ENCODE data around the gene CYP2C19. TPM values are rescaled to one million over a fixed set of nuclear protein-coding genes. Genes with fewer than 3 reads are reported as not detected.

Gene CYP2C19
- total and polyA plus RNA-seq, 9 of the 15 experiments (the other 6 are each of a cell fraction or from before 2014, with no cell fraction given): not detected

- CTCF ChIA-PET (ENCODE audit: low intra/inter-chr PET ratio): no interaction called here
- Histone ChIP-seq H3K4me1 (replicated peaks in 1 of 2; ENCODE audit: control insufficient read depth in 2 of 2, insufficient read depth in 2 of 2, low read length in 2 of 2) (no peaks in the 10 kb centered on the region), H3K4me2 (ENCODE audit: insufficient read depth, low read length) (no peak overlapping the region), H3K9me1 (ENCODE audit: control insufficient read depth, insufficient read depth, low read length) (no peaks in the 10 kb centered on the region), H3K27me3 (ENCODE audit: control insufficient read depth in 2 of 2, insufficient read depth in 2 of 2, low read length in 2 of 2) (no peaks in the 10 kb centered on the region), H3K36me3 (ENCODE audit: control insufficient read depth, insufficient read depth, low read length) (no peaks in the 10 kb centered on the region), H4K20me1 (replicated peaks; ENCODE audit: control insufficient read depth, insufficient read depth, low read length) (no peaks in the 10 kb centered on the region), H3K27ac (ENCODE audit: extremely low read depth, low read depth, low read length) (no peak overlapping the region), H3K9me3 (replicated peaks; ENCODE audit: control insufficient read depth, insufficient read depth, low read depth, low read length) (no peaks in the 10 kb centered on the region), H3K79me2 (ENCODE audit: control insufficient read depth, insufficient read depth, low read length) (no peaks in the 10 kb centered on the region), H3K4me3 (no peak overlapping the region), H3K9ac (ENCODE audit: insufficient read depth in 1 of 2, low read depth in 2 of 2, low read length in 2 of 2) (no peak overlapping the region), H2AFZ (ENCODE audit: low read depth, low read length) (no peak overlapping the region)
- 5% methylated on average over 2 of the region's 4 CpGs for WGBS (ENCODE audit: insufficient coverage, low coverage, missing lambda C conversion rate)
- POLR2A ChIA-PET: interaction anchor here (0.6 kb wide), 1 partner anchor 1043 kb away, joined by 3 read pairs; no protein-coding TSS in a partner anchor
- TF ChIP-seq E2F4 (CRISPR knock-in tag; IDR thresholded peaks at IDR 0.05; ENCODE audit: low read depth) (no peak), ID3 (CRISPR knock-in tag; IDR thresholded peaks at IDR 0.05) (no peak), ID3 (tag; IDR thresholded peaks at IDR 0.05) (no peak), SRSF9 (IDR thresholded peaks at IDR 0.05; ENCODE audit: borderline replicate concordance, low read depth, low read length) (no peak), LARP7 (IDR thresholded peaks at IDR 0.05) (no peak), YBX1 (IDR thresholded peaks at IDR 0.05) (no peak), ZNF766 (CRISPR knock-in tag; conservative IDR thresholded peaks at IDR 0.05) (no peak), HMGXB4 (CRISPR knock-in tag; IDR thresholded peaks at IDR 0.05) (no peak), ZNF398 (CRISPR knock-in tag; IDR thresholded peaks at IDR 0.05) (no peak), VEZF1 (CRISPR knock-in tag; IDR thresholded peaks at IDR 0.05) (no peak), RB1 (IDR thresholded peaks at IDR 0.05; ENCODE audit: low read depth) (no peak), DLX4 (CRISPR knock-in tag; IDR thresholded peaks at IDR 0.05) (no peak)
- no TSS peak for BruUV-seq (replicated peaks)
- no peak for DNase-seq (ENCODE audit: extremely low read depth in 1 of 4, low spot score in 3 of 4)
- no peak for FAIRE-seq
- in situ Hi-C loops (cut with MboI): no loop called here
- ATAC-seq: no peak
- intact Hi-C loops (cut with micrococcal nuclease): no loop called here
Measured at GRCh38 chr10:94890264-94891022, 128.0 kb downstream of the CYP2C19 start.
